Stromal cell of bone marrow (primary cell): ENCODE data around the gene MFN1.

Experiments used
- DNase-seq: peaks from one replicate; pipeline ENCODE4 v3.0.0-alpha.2; 2012; ENCODE audit warnings: low read depth

The MFN1 gene

GRCh38 chr3:179432021-179432420 is 84.5 kb downstream of the MFN1 start:
- DNase-seq = no peak

GRCh38 chr3:179432451-179432850 is 84.9 kb downstream of the MFN1 start:
- DNase-seq = no peak

DNA sequence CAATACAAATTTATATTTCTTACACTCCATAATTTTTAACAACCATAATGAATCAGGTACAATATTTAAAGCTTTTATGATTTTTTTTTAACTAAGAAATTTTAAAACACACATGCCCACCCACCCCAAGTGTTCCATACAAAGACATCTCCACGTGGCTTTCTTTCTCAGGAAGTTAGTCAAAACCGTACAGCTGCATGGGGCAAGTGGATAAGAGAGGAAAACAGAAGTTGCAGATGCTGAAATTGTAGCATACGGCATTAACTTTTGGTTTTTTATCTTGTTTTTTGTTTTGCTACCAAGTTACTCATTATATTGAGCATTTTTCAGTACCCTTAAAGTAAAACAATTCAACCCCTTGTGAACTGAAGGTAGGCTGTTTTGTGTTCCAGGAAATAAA is 89.0 kb downstream of the MFN1 start:
- DNase-seq = no peak

- DNase-seq = no peak
These were observed 91.3 kb downstream of the MFN1 start for GRCh38 chr3:179438841-179439240.
